Glutamatergic neuron (in vitro differentiated cells): ENCODE results near the gene UBE3C. TPM values are rescaled to one million over a fixed set of nuclear protein-coding genes. Genes with fewer than 3 reads are reported as not detected.
"Not testable (repeated sequence)": the region's sequence is repeated elsewhere in the genome, so short reads cannot be mapped to it uniquely, and the experiment has no call there.

Experiments used
- DNase-seq: peaks from one replicate; pipeline ENCODE4 v3.0.0; 2022
- H3K27ac Mint-ChIP-seq: one replicate; pipeline ENCODE4 v1.8.0; 2020; ENCODE audit warnings: mild to moderate bottlenecking, mixed read lengths, inconsistent platforms; ENCODE audit not compliant: unreplicated experiment
- H3K27me3 Mint-ChIP-seq: one replicate; pipeline ENCODE4 v1.8.0; 2020; ENCODE audit warnings: mild to moderate bottlenecking, moderate library complexity, mixed read lengths, inconsistent platforms; ENCODE audit not compliant: unreplicated experiment
- H3K36me3 Mint-ChIP-seq: one replicate; pipeline ENCODE4 v1.8.0; 2020; ENCODE audit warnings: mild to moderate bottlenecking, mixed read lengths, inconsistent platforms; ENCODE audit not compliant: unreplicated experiment
- H3K4me1 Mint-ChIP-seq: one replicate; pipeline ENCODE4 v1.8.0; 2020; ENCODE audit warnings: mild to moderate bottlenecking, low read depth, mixed read lengths, inconsistent platforms; ENCODE audit not compliant: unreplicated experiment
- H3K4me3 Mint-ChIP-seq: one replicate; pipeline ENCODE4 v1.8.0; 2020; ENCODE audit warnings: mild to moderate bottlenecking, mixed read lengths, inconsistent platforms; ENCODE audit not compliant: unreplicated experiment
- H3K9me3 Mint-ChIP-seq: one replicate; pipeline ENCODE4 v1.8.0; 2020; ENCODE audit warnings: mild to moderate bottlenecking, moderate library complexity, mixed read lengths, inconsistent platforms; ENCODE audit not compliant: unreplicated experiment
- CTCF ChIP-seq: fragments of 200-600 bp; sonication (generic); IDR thresholded peaks from one replicate; pipeline ENCODE4 v1.5.0; 2021; ENCODE audit not compliant: partially characterized antibody, unreplicated experiment
- total RNA-seq: library from RNA; stranded (reverse); fragmentation: NEBNext Ultra II Directional; extraction: Animal tissue kit (Norgen Biotek cat#: 25700); gene quantifications from one replicate; pipeline ENCODE4 v1.2.1, GENCODE V29; 2021; ENCODE audit not compliant: unreplicated experiment

UBE3C gene
- total RNA-seq, 1 donor from 2014 or later, result 52.5 TPM

GRCh38 chr7:157248659-157249058 is 109.9 kb downstream of the UBE3C start:
- no peak for TF ChIP-seq CTCF
- Mint-ChIP-seq H3K4me1 (peaks cover 4% of the 10 kb centered on the region), H3K36me3 (peaks cover 4% of the 10 kb centered on the region), H3K4me3 (no peak overlapping the region), H3K9me3 (no peaks in the 10 kb centered on the region), H3K27ac (no peak overlapping the region), H3K27me3 (peaks cover 4% of the 10 kb centered on the region)
- DNase-seq, result no peak

GRCh38 chr7:157250605-157251228 is 112.0 kb downstream of the UBE3C start:
- peaks cover 4% of the 10 kb centered on the region for H3K36me3 Mint-ChIP-seq
- H3K4me1 Mint-ChIP-seq, result peaks cover 4% of the 10 kb centered on the region
- peak; percentile 63 for DNase-seq
- H3K9me3 Mint-ChIP-seq, result no peaks in the 10 kb centered on the region
- no peak overlapping the region for H3K27ac Mint-ChIP-seq
- peaks cover 4% of the 10 kb centered on the region for H3K27me3 Mint-ChIP-seq
- TF ChIP-seq CTCF, result peak; percentile 87
- no peak overlapping the region for H3K4me3 Mint-ChIP-seq

GRCh38 chr7:157251817-157252216 is 113.1 kb downstream of the UBE3C start:
- not testable (repeated sequence) for DNase-seq, H3K27ac Mint-ChIP-seq, H3K36me3 Mint-ChIP-seq, H3K4me3 Mint-ChIP-seq, H3K27me3 Mint-ChIP-seq, H3K9me3 Mint-ChIP-seq, H3K4me1 Mint-ChIP-seq

- H3K36me3 Mint-ChIP-seq, result peaks cover 3% of the 10 kb centered on the region
These were observed 115.1 kb downstream of the UBE3C start for GRCh38 chr7:157253850-157254249.

GRCh38 chr7:157254781-157255180 is 116.1 kb downstream of the UBE3C start:
- not testable (repeated sequence) for H3K36me3 Mint-ChIP-seq, H3K4me1 Mint-ChIP-seq

More at GRCh38 chr7:157253850-157254249, 115.1 kb downstream of the UBE3C start:
- Mint-ChIP-seq H3K4me1 (peaks cover 4% of the 10 kb centered on the region), H3K27me3 (peaks cover 1% of the 10 kb centered on the region), H3K4me3 (no peak overlapping the region), H3K27ac (no peak overlapping the region), H3K9me3 (no peaks in the 10 kb centered on the region)
- no peak for DNase-seq
- no peak for TF ChIP-seq CTCF

GRCh38 chr7:157255201-157255606 is 116.5 kb downstream of the UBE3C start:
- no peak for TF ChIP-seq CTCF
- H3K4me3 Mint-ChIP-seq, result no peak overlapping the region
- H3K36me3 Mint-ChIP-seq, result peaks cover 2% of the 10 kb centered on the region
- no peak for DNase-seq
- H3K4me1 Mint-ChIP-seq, result peaks cover 4% of the 10 kb centered on the region
- no peak overlapping the region for H3K27ac Mint-ChIP-seq
- no peaks in the 10 kb centered on the region for H3K9me3 Mint-ChIP-seq
- H3K27me3 Mint-ChIP-seq, result no peaks in the 10 kb centered on the region

More at GRCh38 chr7:157254781-157255180, 116.1 kb downstream of the UBE3C start:
- not testable (repeated sequence) for H3K4me3 Mint-ChIP-seq, H3K27me3 Mint-ChIP-seq, DNase-seq, H3K27ac Mint-ChIP-seq, H3K9me3 Mint-ChIP-seq
